Subcutaneous abdominal adipose tissue (tissue), 5 donors: ENCODE data around the gene ITGAD.
"Not testable (repeated sequence)": the region's sequence is repeated elsewhere in the genome, so short reads cannot be mapped to it uniquely, and the experiment has no call there.

ENCODE experiments used
- H3K27ac ChIP-seq: one replicate; pipeline ENCODE4 v1.7.0; 2013; ENCODE audit warnings: low read depth, mild to moderate bottlenecking, inconsistent platforms, low read length, moderate library complexity
- H3K27me3 ChIP-seq, 5 donors: one replicate each; pipeline ENCODE4 v1.7.0; 2013; ENCODE audit warnings: low read length in 5 of 5, inconsistent platforms in 1 of 5; ENCODE audit not compliant: control insufficient read depth in 5 of 5, insufficient read depth in 4 of 5
- H3K36me3 ChIP-seq, 5 donors: one replicate each; pipeline ENCODE4 v1.7.0; 2013; ENCODE audit warnings: low read length in 5 of 5; ENCODE audit not compliant: control insufficient read depth in 5 of 5, insufficient read depth in 5 of 5
- H3K4me1 ChIP-seq, 5 donors: one replicate each; pipeline ENCODE4 v1.7.0; 2013; ENCODE audit warnings: low read length in 5 of 5, mild to moderate bottlenecking in 3 of 5, moderate library complexity in 1 of 5; ENCODE audit not compliant: control insufficient read depth in 5 of 5, insufficient read depth in 5 of 5
- H3K4me3 ChIP-seq, 5 donors: one replicate each; pipeline ENCODE4 v1.7.0; 2013; ENCODE audit warnings: low read length in 5 of 5, low read depth in 1 of 5
- H3K9ac ChIP-seq, 5 donors: one replicate each; pipeline ENCODE4 v1.7.0; 2013; ENCODE audit warnings: low read length in 5 of 5, mild to moderate bottlenecking in 4 of 5, moderate library complexity in 3 of 5
- H3K9me3 ChIP-seq, 5 donors: one replicate each; pipeline ENCODE4 v1.7.0; 2013; ENCODE audit warnings: low read length in 5 of 5; ENCODE audit not compliant: control insufficient read depth in 5 of 5
- donor health status: healthy.
- donor health status: healthy.
- donor health status: healthy.
- donor health status: healthy.
- donor health status: healthy.

Gene ITGAD

GRCh38 chr16:31413381-31413780, 20.2 kb downstream of the ITGAD start:
- Histone ChIP-seq H3K4me1 (no peaks in the 10 kb centered on the region), H3K9me3 (no peaks in the 10 kb centered on the region), H3K27ac (no peak overlapping the region), H3K9ac (no peak overlapping the region), H3K4me3 (no peak overlapping the region), H3K36me3 (no peaks in the 10 kb centered on the region), H3K27me3 (peaks cover 0 to 12% (median 2%) of the 10 kb centered on the region in 5 donors)

GRCh38 chr16:31413943-31414342, 20.8 kb downstream of the ITGAD start:
- H3K36me3 ChIP-seq: no peaks in the 10 kb centered on the region
- H3K27me3 ChIP-seq: peaks cover 0 to 12% (median 2%) of the 10 kb centered on the region in 5 donors
- no peaks in the 10 kb centered on the region for H3K4me1 ChIP-seq
- H3K9ac ChIP-seq: no peak overlapping the region
- H3K9me3 ChIP-seq: no peaks in the 10 kb centered on the region
- H3K4me3 ChIP-seq: no peak overlapping the region
- no peak overlapping the region for H3K27ac ChIP-seq

- H3K27ac ChIP-seq: no peak overlapping the region
- no peaks in the 10 kb centered on the region for H3K4me1 ChIP-seq
- H3K36me3 ChIP-seq: no peaks in the 10 kb centered on the region
- peaks cover 0 to 12% (median 2%) of the 10 kb centered on the region in 5 donors for H3K27me3 ChIP-seq
- H3K4me3 ChIP-seq: no peak overlapping the region
- H3K9ac ChIP-seq: no peak overlapping the region
- H3K9me3 ChIP-seq: no peaks in the 10 kb centered on the region
Observed at GRCh38 chr16:31414706-31415105, 21.6 kb downstream of the ITGAD start.

GRCh38 chr16:31416371-31416770, 23.2 kb downstream of the ITGAD start:
- Histone ChIP-seq H3K4me3 (no peak overlapping the region), H3K4me1 (no peaks in the 10 kb centered on the region), H3K9ac (no peak overlapping the region), H3K9me3 (no peaks in the 10 kb centered on the region), H3K36me3 (no peaks in the 10 kb centered on the region), H3K27ac (no peak overlapping the region), H3K27me3 (peaks cover 0 to 9% (median 2%) of the 10 kb centered on the region in 5 donors)

GRCh38 chr16:31417036-31417435, 23.9 kb downstream of the ITGAD start:
- H3K27ac ChIP-seq, H3K36me3 ChIP-seq, H3K9me3 ChIP-seq, H3K27me3 ChIP-seq, H3K9ac ChIP-seq, H3K4me1 ChIP-seq, H3K4me3 ChIP-seq: not testable (repeated sequence)

GRCh38 chr16:31417916-31418315, 24.8 kb downstream of the ITGAD start:
- Histone ChIP-seq H3K4me3 (no peak overlapping the region), H3K36me3 (no peaks in the 10 kb centered on the region), H3K9ac (no peak overlapping the region), H3K27me3 (peaks cover 1 to 13% (median 5%) of the 10 kb centered on the region in 5 donors), H3K9me3 (no peaks in the 10 kb centered on the region), H3K27ac (no peak overlapping the region), H3K4me1 (no peaks in the 10 kb centered on the region)

- Histone ChIP-seq H3K4me1 (no peaks in the 10 kb centered on the region), H3K27me3 (peaks cover 2 to 16% (median 4%) of the 10 kb centered on the region in 5 donors), H3K4me3 (no peak overlapping the region), H3K27ac (no peak overlapping the region), H3K9me3 (no peaks in the 10 kb centered on the region), H3K9ac (no peak overlapping the region), H3K36me3 (no peaks in the 10 kb centered on the region)
Observed at GRCh38 chr16:31420037-31420436, 26.9 kb downstream of the ITGAD start.

GRCh38 chr16:31421587-31421986, 28.5 kb downstream of the ITGAD start:
- Histone ChIP-seq H3K36me3 (no peaks in the 10 kb centered on the region), H3K4me3 (no peak overlapping the region), H3K27me3 (peaks cover 2 to 16% (median 4%) of the 10 kb centered on the region in 5 donors), H3K4me1 (no peaks in the 10 kb centered on the region), H3K27ac (no peak overlapping the region), H3K9ac (no peak overlapping the region), H3K9me3 (no peaks in the 10 kb centered on the region)

GRCh38 chr16:31423241-31423640, 30.1 kb downstream of the ITGAD start:
- Histone ChIP-seq H3K9ac (no peak overlapping the region), H3K27me3 (peaks cover 2 to 15% (median 4%) of the 10 kb centered on the region in 5 donors), H3K27ac (no peak overlapping the region), H3K9me3 (no peaks in the 10 kb centered on the region), H3K4me1 (peaks cover 2 to 11% (median 9%) of the 10 kb centered on the region in 5 donors), H3K36me3 (no peaks in the 10 kb centered on the region), H3K4me3 (no peak overlapping the region)

- Histone ChIP-seq H3K36me3 (no peaks in the 10 kb centered on the region), H3K9ac (no peak overlapping the region), H3K27me3 (peaks cover 2 to 14% (median 4%) of the 10 kb centered on the region in 5 donors)
Observed at GRCh38 chr16:31423801-31424200, 30.7 kb downstream of the ITGAD start.

More at GRCh38 chr16:31423801-31424200, 30.7 kb downstream of the ITGAD start:
- H3K4me1 ChIP-seq: peaks cover 2 to 11% (median 9%) of the 10 kb centered on the region in 5 donors
- H3K4me3 ChIP-seq: no peak overlapping the region
- H3K27ac ChIP-seq: no peak overlapping the region
- no peaks in the 10 kb centered on the region for H3K9me3 ChIP-seq
